Neural progenitor cell (in vitro differentiated cells): ENCODE results near the gene ARFGAP1.

Experiments
- CTCF ChIP-seq: fragments of 200-600 bp; sonication (generic); IDR thresholded peaks from 2 replicates; pipeline ENCODE4 v1.5.1; 2017; ENCODE audit warnings: antibody characterized with exemption, mild to moderate bottlenecking
- EZH2 ChIP-seq: fragments of 200-600 bp; sonication (generic); IDR thresholded peaks from 2 replicates; pipeline ENCODE4 v1.6.1; 2017; ENCODE audit warnings: antibody characterized with exemption, mild to moderate bottlenecking, moderate library complexity

DNA sequence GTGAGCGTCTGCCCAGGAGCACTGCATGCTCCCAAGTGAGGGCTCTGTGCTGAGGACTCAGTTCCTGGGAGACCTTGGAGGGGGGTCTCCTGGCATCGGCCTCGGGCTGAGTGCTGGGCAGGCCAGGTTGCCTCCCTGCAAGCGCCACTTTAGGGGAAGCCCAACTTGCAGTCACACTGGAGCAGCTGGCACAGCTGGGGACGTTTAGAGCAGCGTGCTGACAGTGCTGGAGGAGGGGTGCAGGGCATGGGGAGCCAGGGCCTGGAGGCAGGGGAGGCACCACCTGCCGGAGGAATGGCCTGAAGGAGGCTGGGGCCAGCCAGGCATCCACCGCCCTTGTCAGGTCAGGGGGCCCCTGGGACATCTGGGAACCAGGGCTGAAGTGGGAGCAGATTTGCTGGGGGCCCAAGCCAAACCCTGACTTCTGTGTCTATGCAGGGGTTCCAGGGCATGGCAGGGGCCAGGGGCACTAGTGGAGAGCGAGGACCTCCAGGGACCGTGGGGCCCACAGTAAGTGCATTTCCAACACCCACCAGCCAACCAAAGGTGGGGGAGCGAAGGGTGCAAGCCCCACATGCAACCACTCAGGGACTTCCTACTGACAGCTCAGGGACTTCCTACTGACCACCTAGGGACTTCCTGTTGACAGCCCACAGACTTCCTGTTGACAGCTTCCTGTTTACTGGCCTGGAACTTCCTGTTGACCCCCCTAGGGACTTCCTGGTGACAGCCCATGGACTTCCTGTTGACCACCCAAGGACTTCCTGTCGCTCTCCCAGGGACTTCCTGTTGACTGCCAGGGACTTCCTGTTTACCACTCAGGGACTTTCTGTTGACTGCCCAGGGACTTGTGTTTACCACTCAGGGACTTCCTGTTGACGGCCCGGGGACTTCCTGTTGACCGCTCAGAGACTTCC is 54.0 kb downstream of the ARFGAP1 start:
- TF ChIP-seq CTCF (no peak), EZH2 (no peak)
